GM08714 (cell line): ENCODE data around the gene DEFB112.

Source experiments
- H3K4me3 ChIP-seq: fragments of 200-500 bp; sonication (Bioruptor generic); 2 replicates; pipeline ENCODE4 v1.5.1; 2014; ENCODE audit warnings: mild to moderate bottlenecking, low read length, inconsistent platforms
- ZNF274 ChIP-seq: IDR thresholded peaks from 2 replicates; pipeline ENCODE4 v1.6.1; 2012; ENCODE audit warnings: mild to moderate bottlenecking, low read depth, low read length

DEFB112 gene

DNA sequence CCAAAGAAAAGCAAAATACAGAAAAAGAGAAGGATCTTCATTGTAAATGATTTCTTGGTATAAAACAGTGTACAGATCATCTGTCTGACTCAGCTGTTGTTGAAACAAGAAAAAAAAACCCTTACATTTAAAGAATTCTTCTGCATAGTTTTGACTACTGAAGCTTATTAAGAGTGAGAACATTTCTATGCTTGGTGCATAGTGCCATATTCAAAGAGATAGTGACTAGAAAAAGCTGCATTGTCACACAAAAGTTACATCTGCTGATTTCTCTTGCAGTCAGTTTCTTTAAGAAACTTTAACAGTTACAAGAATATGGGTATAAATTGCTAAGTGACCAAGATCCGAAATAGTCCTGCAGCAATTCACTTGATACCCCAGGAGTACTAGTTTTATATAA lies at the start of gene DEFB112:
DEFB112 (minus strand) TSS at position 101 of the 400 bp plus-strand sequence; CDS start at position 41, 60 bp downstream.
- TF ChIP-seq ZNF274, result no peak
- no peak within 1 kb of the TSS for H3K4me3 ChIP-seq

- no peak for TF ChIP-seq ZNF274
- H3K4me3 ChIP-seq, result no peak overlapping the region
Observed at GRCh38 chr6:50098641-50098993, 48.9 kb upstream of the DEFB112 start.

DNA sequence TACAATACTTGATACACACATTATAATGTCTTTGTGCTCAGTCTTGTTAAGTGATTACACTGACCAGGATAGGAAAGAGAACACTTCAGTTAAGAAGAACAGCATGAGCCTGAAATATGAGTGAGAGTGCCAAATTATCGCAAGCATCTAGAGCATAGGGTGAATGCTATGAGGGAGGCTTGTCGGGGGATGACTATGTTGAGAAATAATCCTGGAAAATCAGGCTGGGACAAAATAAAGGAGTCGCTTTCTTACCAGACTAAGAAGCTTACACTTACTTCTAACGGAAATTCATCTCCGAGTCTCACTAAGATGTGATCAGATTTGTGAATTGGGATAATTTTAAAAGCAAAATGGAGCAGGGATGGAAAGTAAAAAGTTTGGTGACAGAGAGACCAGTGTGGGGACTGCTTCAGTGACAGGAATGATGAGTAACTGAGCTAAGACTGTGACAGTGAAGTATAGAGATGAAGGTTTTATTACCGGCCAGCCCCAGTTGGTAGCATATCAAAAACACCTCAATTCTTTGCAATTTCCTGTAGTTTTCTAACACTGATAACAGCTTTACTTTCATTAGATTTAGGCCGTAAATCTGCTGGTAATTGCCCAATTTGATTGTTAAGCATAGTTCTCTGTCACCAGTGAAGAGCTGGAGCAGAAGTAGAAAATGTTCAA lies 48.4 kb upstream of the DEFB112 start:
- no peak for TF ChIP-seq ZNF274
- H3K4me3 ChIP-seq, result no peak overlapping the region

DNA sequence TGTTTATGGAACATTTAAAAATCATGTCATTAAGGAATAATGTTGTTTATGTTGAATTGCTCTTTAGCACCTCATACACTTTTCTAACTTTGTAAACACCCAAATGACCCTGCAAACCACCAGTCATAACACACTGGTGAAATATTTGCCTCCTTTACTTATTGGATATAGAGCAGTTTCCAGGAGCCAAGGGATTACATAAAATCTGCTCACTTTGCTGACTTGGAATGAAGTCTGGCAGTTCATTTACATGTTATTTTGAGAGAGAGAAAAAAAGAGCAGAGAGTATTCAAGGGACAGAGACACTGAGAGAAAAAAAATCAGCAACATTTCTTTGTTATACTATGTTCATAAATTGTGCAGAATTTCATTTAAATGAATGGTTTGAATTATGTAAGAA lies 46.6 kb upstream of the DEFB112 start:
- no peak for TF ChIP-seq ZNF274
- no peak overlapping the region for H3K4me3 ChIP-seq

- H3K4me3 ChIP-seq, result no peak overlapping the region
- TF ChIP-seq ZNF274, result no peak
Observed at GRCh38 chr6:50093938-50094272, 44.2 kb upstream of the DEFB112 start.

DNA sequence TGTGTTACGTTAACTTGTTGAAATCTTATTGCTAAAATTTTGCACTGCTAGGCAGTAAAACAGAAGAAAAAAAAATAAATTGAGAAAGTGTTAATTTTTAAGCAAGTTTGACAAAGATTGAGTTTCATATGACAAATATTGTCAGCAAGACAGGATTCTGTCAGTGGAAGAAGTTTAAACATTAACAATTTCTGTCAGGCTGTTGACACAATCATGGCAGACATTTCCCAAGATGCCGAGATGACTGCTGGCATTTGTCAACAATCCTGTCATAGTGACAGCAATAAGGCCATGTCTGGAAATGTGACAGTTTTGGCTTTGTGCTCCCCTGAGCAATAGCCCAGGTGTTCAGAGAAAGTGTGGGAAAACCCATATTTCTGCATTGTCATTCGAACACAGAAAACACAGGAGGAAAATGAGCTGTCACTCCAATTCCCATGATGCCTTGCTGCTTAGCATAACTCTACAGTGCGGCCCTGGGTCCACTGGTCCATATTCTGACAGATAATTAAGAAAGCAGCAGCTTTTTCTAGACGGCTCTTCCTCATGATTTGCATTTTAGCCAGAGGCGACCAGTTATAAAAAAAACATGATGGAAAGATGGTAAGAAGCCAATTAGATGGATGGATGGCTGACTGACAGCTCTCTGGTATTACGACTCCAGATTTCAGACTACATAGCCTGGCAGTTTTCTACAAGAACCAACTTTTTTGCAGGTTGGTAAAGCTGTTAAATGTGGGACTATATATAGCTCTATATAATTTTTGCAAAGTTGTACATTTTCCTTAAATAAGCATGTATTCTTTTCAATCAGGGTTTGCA lies 43.6 kb upstream of the DEFB112 start:
- TF ChIP-seq ZNF274, result no peak
- no peak overlapping the region for H3K4me3 ChIP-seq

- TF ChIP-seq ZNF274, result no peak
- H3K4me3 ChIP-seq, result no peak overlapping the region
Observed at GRCh38 chr6:50091641-50092040, 41.9 kb upstream of the DEFB112 start.

GRCh38 chr6:50089911-50090310 lies 40.2 kb upstream of the DEFB112 start:
- H3K4me3 ChIP-seq, result no peak overlapping the region
- no peak for TF ChIP-seq ZNF274

- TF ChIP-seq ZNF274, result no peak
- no peak overlapping the region for H3K4me3 ChIP-seq
Observed at GRCh38 chr6:50087231-50087954, 37.7 kb upstream of the DEFB112 start.

DNA sequence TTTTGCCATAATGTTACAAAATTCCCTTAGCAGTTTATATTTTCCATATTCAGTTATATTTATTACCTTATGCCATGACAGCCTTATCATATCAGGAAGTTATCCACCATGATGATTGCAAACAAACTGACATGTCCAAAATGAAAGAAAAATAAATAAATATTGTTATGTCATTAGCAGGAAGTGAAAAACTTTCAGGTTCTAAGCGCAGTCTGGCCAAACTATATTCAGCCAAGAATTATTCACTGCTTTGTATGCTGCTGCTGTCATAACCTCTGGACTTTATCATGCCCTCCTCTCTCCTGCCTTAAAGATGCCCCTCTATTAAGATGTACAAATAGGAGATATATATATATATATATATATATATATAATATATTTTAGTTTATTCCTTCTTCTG lies 27.7 kb upstream of the DEFB112 start:
- no peak overlapping the region for H3K4me3 ChIP-seq
- TF ChIP-seq ZNF274, result no peak

- H3K4me3 ChIP-seq, result no peak overlapping the region
- TF ChIP-seq ZNF274, result no peak
Observed at GRCh38 chr6:50076431-50076830, 26.7 kb upstream of the DEFB112 start.

DNA sequence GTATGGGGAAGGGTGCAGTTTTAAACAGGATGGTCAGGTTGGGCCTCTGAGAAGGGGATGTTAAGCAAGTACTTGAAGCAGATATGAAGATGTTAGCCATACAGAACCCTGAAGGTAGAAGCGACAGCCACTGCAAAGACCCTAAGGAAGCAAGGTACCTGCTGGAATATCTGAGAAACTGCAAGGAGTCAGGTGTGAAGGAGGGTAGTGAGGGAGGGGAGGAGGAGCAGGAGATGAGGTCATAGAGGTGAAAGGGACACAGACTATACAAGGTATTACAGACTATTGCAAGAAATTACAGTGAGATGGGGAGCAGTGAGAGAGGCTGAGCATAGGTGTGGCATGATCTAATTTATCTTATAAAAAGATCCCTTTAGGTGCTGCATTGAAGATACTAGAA lies 22.2 kb upstream of the DEFB112 start:
- no peak for TF ChIP-seq ZNF274
- no peak overlapping the region for H3K4me3 ChIP-seq

GRCh38 chr6:50070101-50070500 lies 20.4 kb upstream of the DEFB112 start:
- TF ChIP-seq ZNF274, result no peak
- H3K4me3 ChIP-seq, result no peak overlapping the region

- no peak overlapping the region for H3K4me3 ChIP-seq
- TF ChIP-seq ZNF274, result no peak
Observed at GRCh38 chr6:50062051-50062450, 12.3 kb upstream of the DEFB112 start.

- H3K4me3 ChIP-seq, result no peak overlapping the region
- no peak for TF ChIP-seq ZNF274
Observed at GRCh38 chr6:50056242-50056641, 6.5 kb upstream of the DEFB112 start.

DNA sequence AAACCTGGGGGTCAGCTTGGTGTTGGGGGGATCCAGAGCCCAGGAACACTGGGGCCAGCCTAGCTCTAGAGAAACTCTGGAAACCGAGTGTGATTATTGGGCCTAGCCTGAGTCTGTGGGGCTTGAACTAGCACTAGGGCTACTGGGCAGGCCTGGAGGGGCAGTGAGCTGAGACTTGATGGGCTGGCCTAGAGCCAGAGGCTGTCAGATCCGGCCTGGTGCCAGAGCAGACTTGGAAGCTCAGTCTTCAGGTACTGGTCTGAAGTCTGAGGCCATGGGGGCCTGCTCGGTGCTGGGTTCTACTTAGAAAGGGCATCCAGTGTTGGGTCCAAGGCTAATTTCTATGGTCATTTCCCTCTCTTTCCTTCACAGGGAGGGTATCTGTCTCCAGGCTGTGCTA lies 2.7 kb downstream of the DEFB112 start:
- H3K4me3 ChIP-seq, result no peak overlapping the region
- no peak for TF ChIP-seq ZNF274
